Thoracic aorta (tissue), 2 donors: Measurements from ENCODE around the gene ZNF689. TPM values are rescaled to one million over a fixed set of nuclear protein-coding genes. Genes with fewer than 3 reads are reported as not detected.

ENCODE experiments used
- ATAC-seq: fragments of 150-250 bp; one replicate; pipeline ENCODE4 v1.8.0; 2017; ENCODE audit warnings: low read depth; ENCODE audit not compliant: insufficient number of reproducible peaks, low FRiP score
- DNase-seq: peaks from one replicate; pipeline ENCODE4 v3.0.0-alpha.2; 2020; ENCODE audit warnings: low spot score
- H3K27ac ChIP-seq, 2 donors: fragments of 200-600 bp; sonication (generic); 1 replicate in 1 of 2; 2 replicates in 1 of 2; pipeline ENCODE4 v1.5.1; 2016; ENCODE audit warnings: mild to moderate bottlenecking in 2 of 2, moderate library complexity in 2 of 2
- H3K27me3 ChIP-seq: fragments of 200-600 bp; sonication (generic); replicated peaks from 2 replicates; pipeline ENCODE4 v1.6.0; 2016; ENCODE audit warnings: mild to moderate bottlenecking; ENCODE audit not compliant: insufficient read depth
- H3K36me3 ChIP-seq: fragments of 200-600 bp; sonication (generic); one replicate; pipeline ENCODE4 v1.5.1; 2016
- H3K4me1 ChIP-seq, 2 donors: fragments of 200-600 bp; sonication (generic); 1 replicate in 1 of 2; 2 replicates in 1 of 2; pipeline versions ENCODE4 v1.5.1 to v1.6.0; 2016; ENCODE audit warnings: low read depth in 2 of 2, mild to moderate bottlenecking in 1 of 2; ENCODE audit not compliant: control insufficient read depth in 1 of 2
- H3K4me3 ChIP-seq: fragments of 200-600 bp; sonication (generic); 2 replicates; pipeline ENCODE4 v1.5.1; 2016; ENCODE audit warnings: mild to moderate bottlenecking
- H3K9me3 ChIP-seq: fragments of 200-600 bp; sonication (generic); 2 replicates; pipeline ENCODE4 v1.5.1; 2016
- total RNA-seq, 2 donors: library from RNA; depleted of rRNA; stranded (reverse); fragments of >200 nt; gene quantifications; one replicate each; pipeline versions ENCODE4 v1.1.0 to v1.2.3, GENCODE V29; 2016
- TF ChIP-seq, protein P1 (sequence below): fragments of 200-600 bp; sonication (generic); IDR thresholded peaks from one replicate; pipeline ENCODE4 v1.5.1; 2019; ENCODE audit warnings: antibody characterized with exemption

Gene ZNF689
- total RNA-seq = 10 to 100 TPM in 1 of 2 donors, 1 to 10 TPM in 1; 7.4 to 17.0 TPM

DNA sequence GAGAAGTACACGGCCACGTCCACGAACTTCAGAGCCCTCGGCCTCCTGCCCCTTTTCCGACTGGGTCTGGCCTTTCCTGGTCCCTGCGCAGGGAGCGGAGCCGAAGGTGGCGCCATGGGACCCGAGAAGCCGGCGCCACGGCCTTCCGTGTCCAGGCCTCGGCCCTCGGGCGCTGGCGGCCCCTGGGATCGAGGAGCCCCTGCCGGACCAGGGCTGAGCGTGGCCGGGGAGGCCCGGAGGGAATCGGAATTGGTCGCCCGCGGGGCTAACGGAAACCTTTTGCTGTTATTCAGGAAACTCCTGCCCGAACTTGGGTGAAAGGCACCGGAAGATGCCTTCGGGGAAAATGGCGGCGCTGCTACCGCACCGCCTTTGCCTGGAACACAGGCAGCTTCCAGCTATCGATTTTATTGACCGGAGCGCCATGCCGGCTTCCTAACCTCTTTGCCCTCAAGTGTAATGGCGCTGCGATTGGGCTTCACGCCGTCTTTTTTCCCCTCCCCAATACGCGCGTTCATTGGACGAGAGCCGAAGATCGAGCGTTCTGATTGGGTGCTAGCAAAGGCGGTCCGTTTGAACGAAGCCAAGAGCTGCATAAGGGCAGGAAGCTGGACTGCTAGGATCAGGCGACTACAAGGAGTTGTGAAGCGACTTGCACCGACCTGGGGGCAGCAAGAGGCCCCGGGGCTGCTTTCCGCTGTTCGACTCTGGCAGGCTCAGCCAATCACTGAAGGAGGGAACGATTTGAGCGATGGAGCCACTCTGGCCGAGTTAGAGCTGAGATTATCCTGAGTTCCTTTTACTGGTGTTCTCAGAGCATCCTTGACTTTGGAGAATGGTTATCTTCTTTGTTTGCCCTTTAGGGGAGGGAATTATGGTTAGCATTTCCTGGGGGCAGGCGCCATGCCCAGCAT lies at the start of gene ZNF689:
TSS of gene ZNF689 (minus strand) at position 464 of the 914 bp plus-strand sequence. CDS start at position 116, 348 bp downstream.
- H3K27me3 ChIP-seq = no peaks in the 10 kb centered on the region
- no peaks in the 10 kb centered on the region for H3K9me3 ChIP-seq
- peak within 1 kb of the TSS; percentile 91 for H3K4me3 ChIP-seq
- peaks cover 7 to 13% of the 10 kb centered on the region in 2 donors for H3K4me1 ChIP-seq
- ATAC-seq = peak; percentile 96
- TF ChIP-seq, protein P1, sequence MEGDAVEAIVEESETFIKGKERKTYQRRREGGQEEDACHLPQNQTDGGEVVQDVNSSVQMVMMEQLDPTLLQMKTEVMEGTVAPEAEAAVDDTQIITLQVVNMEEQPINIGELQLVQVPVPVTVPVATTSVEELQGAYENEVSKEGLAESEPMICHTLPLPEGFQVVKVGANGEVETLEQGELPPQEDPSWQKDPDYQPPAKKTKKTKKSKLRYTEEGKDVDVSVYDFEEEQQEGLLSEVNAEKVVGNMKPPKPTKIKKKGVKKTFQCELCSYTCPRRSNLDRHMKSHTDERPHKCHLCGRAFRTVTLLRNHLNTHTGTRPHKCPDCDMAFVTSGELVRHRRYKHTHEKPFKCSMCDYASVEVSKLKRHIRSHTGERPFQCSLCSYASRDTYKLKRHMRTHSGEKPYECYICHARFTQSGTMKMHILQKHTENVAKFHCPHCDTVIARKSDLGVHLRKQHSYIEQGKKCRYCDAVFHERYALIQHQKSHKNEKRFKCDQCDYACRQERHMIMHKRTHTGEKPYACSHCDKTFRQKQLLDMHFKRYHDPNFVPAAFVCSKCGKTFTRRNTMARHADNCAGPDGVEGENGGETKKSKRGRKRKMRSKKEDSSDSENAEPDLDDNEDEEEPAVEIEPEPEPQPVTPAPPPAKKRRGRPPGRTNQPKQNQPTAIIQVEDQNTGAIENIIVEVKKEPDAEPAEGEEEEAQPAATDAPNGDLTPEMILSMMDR = no peak
- H3K27ac ChIP-seq = peak within 1 kb of the TSS; percentile 96 to 97
- DNase-seq = peak; percentile 72
- H3K36me3 ChIP-seq = peaks cover 13% of the 10 kb centered on the region

- DNase-seq (peak; percentile 85), ATAC-seq (peak; percentile 59)
- Histone ChIP-seq H3K4me3 (peak overlapping the region; percentile 98), H3K27me3 (no peaks in the 10 kb centered on the region), H3K9me3 (no peaks in the 10 kb centered on the region), H3K36me3 (peaks cover 46% of the 10 kb centered on the region), H3K27ac (peak overlapping the region; percentile 98 to 99), H3K4me1 (peaks cover 18 to 52% of the 10 kb centered on the region in 2 donors)
- TF ChIP-seq, protein P1 = no peak
These were observed 48.7 kb upstream of the ZNF689 start for GRCh38 chr16:30658731-30659506.

- Histone ChIP-seq H3K9me3 (no peaks in the 10 kb centered on the region), H3K4me1 (peaks cover 18 to 51% of the 10 kb centered on the region in 2 donors), H3K27ac (peak within 1 kb of the TSS; percentile 98 to 99), H3K27me3 (no peaks in the 10 kb centered on the region), H3K36me3 (peaks cover 46% of the 10 kb centered on the region), H3K4me3 (peak within 1 kb of the TSS; percentile 98)
- peak; percentile 100 for DNase-seq
- TF ChIP-seq, protein P1 = peak; percentile 66
- ATAC-seq = peak; percentile 91
These were observed 47.9 kb upstream of the ZNF689 start, which contains the start of gene FBRS for GRCh38 chr16:30657866-30658730. Gene FBRS, plus strand, starts transcription at chr16:30658431. Its CDS starts 1,088 bp downstream, at chr16:30659519.

DNA sequence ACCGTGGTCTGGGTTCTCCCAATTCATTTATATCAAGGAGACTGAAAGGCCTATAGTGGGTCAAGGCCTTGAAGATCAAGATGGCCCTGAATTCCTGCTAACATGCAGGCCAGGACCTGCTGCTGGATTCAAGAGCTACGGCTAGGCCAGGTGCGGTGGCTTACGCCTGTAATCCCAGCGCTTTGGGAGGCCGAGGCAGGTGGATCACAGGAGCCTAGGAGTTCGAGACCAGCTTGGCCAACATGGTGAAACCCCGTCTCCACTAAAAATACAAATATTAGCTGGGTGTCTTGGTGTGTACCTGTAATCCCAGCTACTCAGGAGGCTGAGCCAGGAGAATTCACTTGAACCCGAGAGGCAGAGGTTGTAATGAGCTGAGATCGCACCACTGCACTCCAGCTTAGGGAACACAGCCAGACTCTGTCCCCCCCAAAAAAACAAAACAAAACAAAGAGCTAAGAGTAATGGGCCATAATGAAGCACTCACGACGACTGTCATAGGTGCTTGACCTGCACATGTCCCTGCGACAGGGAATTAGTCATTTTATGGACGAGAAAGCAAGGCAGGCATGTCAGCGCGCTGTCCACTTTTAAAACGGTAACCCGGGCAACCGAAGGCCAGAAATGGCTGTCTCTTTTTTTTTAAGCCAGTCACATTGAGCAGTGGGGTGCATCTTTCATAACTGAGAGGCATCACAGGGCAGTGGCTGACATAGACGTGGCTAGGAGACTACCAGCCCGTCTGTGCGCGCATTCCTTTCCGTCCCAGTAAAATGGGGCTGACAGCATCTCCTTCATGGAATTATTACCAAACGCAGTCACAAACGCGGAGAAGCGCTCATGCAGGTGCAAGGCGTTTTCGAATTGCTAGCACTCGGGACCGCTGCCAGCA lies 47.0 kb upstream of the ZNF689 start:
- peaks cover 20 to 52% of the 10 kb centered on the region in 2 donors for H3K4me1 ChIP-seq
- ATAC-seq (peak; percentile 0), DNase-seq (no peak)
- H3K4me3 ChIP-seq = peak overlapping the region; percentile 65
- H3K27me3 ChIP-seq = no peaks in the 10 kb centered on the region
- H3K36me3 ChIP-seq = peaks cover 43% of the 10 kb centered on the region
- no peaks in the 10 kb centered on the region for H3K9me3 ChIP-seq
- H3K27ac ChIP-seq = peak overlapping the region; percentile 86 to 98
- TF ChIP-seq, protein P1 = no peak
